HepG2 (cell line): ENCODE results near the gene AHSG. TPM values are rescaled to one million over a fixed set of nuclear protein-coding genes. Genes with fewer than 3 reads are reported as not detected.

Source experiments
- AKAP8 ChIP-seq: sonication (generic); formaldehyde crosslinking; IDR thresholded peaks from 2 replicates; pipeline ENCODE4 v1.5.1; 2020; ENCODE audit warnings: mild to moderate bottlenecking, missing genetic modification reagents
- CEBPB ChIP-seq: IDR thresholded peaks from 2 replicates; pipeline ENCODE4 v1.6.1; 2011; ENCODE audit warnings: low read depth, low read length, improper control_type of control experiment, borderline replicate concordance
- CREM ChIP-seq, 2 experiments: sonication (generic) in 1 of 2; formaldehyde crosslinking in 1 of 2; IDR thresholded peaks; 2 replicates each; pipeline versions ENCODE4 v1.4.0 to v1.6.1; 2016 to 2020; ENCODE audit warnings: antibody characterized with exemption in 1 of 2, mild to moderate bottlenecking in 1 of 2, missing genetic modification reagents in 1 of 2
- FIP1L1 ChIP-seq: fragments of 200-400 bp; formaldehyde crosslinking; IDR thresholded peaks from 2 replicates; pipeline ENCODE4 v1.6.1; 2018; ENCODE audit warnings: low read depth, mild to moderate bottlenecking, low read length, moderate library complexity, borderline replicate concordance; ENCODE audit not compliant: insufficient read depth
- FOXC1 ChIP-seq: sonication (generic); formaldehyde crosslinking; IDR thresholded peaks from 2 replicates; pipeline ENCODE4 v1.8.0; 2022; ENCODE audit warnings: mild to moderate bottlenecking, missing genetic modification reagents, borderline replicate concordance
- FOXK2 ChIP-seq: fragments of 450-650 bp; IDR thresholded peaks from 2 replicates; pipeline ENCODE4 v1.6.1; 2016
- KDM5B ChIP-seq: sonication (generic); formaldehyde crosslinking; IDR thresholded peaks from 2 replicates; pipeline ENCODE4 v1.4.0; 2020; ENCODE audit warnings: missing genetic modification reagents, mild to moderate bottlenecking, borderline replicate concordance
- NFIC ChIP-seq: IDR thresholded peaks from 2 replicates; pipeline ENCODE4 v1.6.1; 2012; ENCODE audit warnings: mild to moderate bottlenecking, low read length, inconsistent platforms
- RORA ChIP-seq: sonication (generic); formaldehyde crosslinking; IDR thresholded peaks from 2 replicates; pipeline ENCODE4 v1.5.0; 2020; ENCODE audit warnings: mild to moderate bottlenecking, missing genetic modification reagents, moderate library complexity
- SIX1 ChIP-seq: sonication (generic); formaldehyde crosslinking; IDR thresholded peaks from 2 replicates; pipeline ENCODE4 v1.4.0; 2020; ENCODE audit warnings: missing genetic modification reagents, borderline replicate concordance
- SOX5 ChIP-seq: IDR thresholded peaks from 2 replicates; pipeline ENCODE4 v1.6.1; 2016; ENCODE audit warnings: borderline replicate concordance
- SRY ChIP-seq: sonication (generic); formaldehyde crosslinking; IDR thresholded peaks from 2 replicates; pipeline ENCODE4 v1.8.0; 2022; ENCODE audit warnings: mild to moderate bottlenecking, missing genetic modification reagents
- THAP11 ChIP-seq: IDR thresholded peaks from 2 replicates; pipeline ENCODE4 v1.6.1; 2016; ENCODE audit warnings: missing biosample characterization, missing genetic modification reagents
- ZC3H4 ChIP-seq: sonication (generic); formaldehyde crosslinking; IDR thresholded peaks from 2 replicates; pipeline ENCODE4 v1.4.0; 2020; ENCODE audit warnings: missing genetic modification reagents, borderline replicate concordance
- ZFY ChIP-seq: sonication (generic); formaldehyde crosslinking; IDR thresholded peaks from 2 replicates; pipeline ENCODE4 v1.4.0; 2020; ENCODE audit warnings: missing genetic modification reagents
- ZGPAT ChIP-seq: IDR thresholded peaks from 2 replicates; pipeline ENCODE4 v1.6.1; 2016; ENCODE audit warnings: mild to moderate bottlenecking
- ZNF431 ChIP-seq: sonication (generic); formaldehyde crosslinking; IDR thresholded peaks from 2 replicates; pipeline ENCODE4 v1.9.0; 2022; ENCODE audit warnings: missing genetic modification reagents, low read depth, mild to moderate bottlenecking, borderline replicate concordance
- ZNF446 ChIP-seq: sonication (generic); formaldehyde crosslinking; IDR thresholded peaks from 2 replicates; pipeline ENCODE4 v1.5.0; 2020; ENCODE audit warnings: mild to moderate bottlenecking, missing genetic modification reagents
- ZNF547 ChIP-seq: sonication (generic); formaldehyde crosslinking; IDR thresholded peaks from 2 replicates; pipeline ENCODE4 v1.5.1; 2020; ENCODE audit warnings: mild to moderate bottlenecking, missing genetic modification reagents
- ZNF550 ChIP-seq: sonication (generic); formaldehyde crosslinking; IDR thresholded peaks from 2 replicates; pipeline ENCODE4 v1.4.0; 2020; ENCODE audit warnings: mild to moderate bottlenecking, missing genetic modification reagents, borderline replicate concordance
- polyA plus RNA-seq, 8 experiments: library from polyadenylated mRNA; depleted of rRNA in 3 of 8; stranded (reverse) in 7 of 8; unstranded in 1 of 8; fragments of >200 nt; fragmentation: Illumina TruSeq in 4 of 8; extraction: Trizol in 4 of 8; gene quantifications; 2 replicates each; pipeline versions ENCODE4 v1.2.1 to v1.2.3, GENCODE V29; 2011 to 2016; ENCODE audit warnings: low read depth in 4 of 8, missing spikeins in 1 of 8, mixed read lengths in 1 of 8; ENCODE audit not compliant: insufficient read depth in 1 of 8
- total RNA-seq, 5 experiments: library from RNA; depleted of rRNA; stranded (reverse); fragments of >200 nt; fragmentation: Illumina TruSeq; extraction: Trizol; gene quantifications; 2 replicates each; pipeline ENCODE4 v1.2.3, GENCODE V29; 2016; ENCODE audit warnings: low read depth in 1 of 5
- TF ChIP-seq, protein P1 (sequence below): sonication (generic); formaldehyde crosslinking; IDR thresholded peaks from 2 replicates; pipeline ENCODE4 v1.4.0; 2020; ENCODE audit warnings: missing genetic modification reagents
- TF ChIP-seq, protein P2 (sequence below): sonication (generic); formaldehyde crosslinking; IDR thresholded peaks from 2 replicates; pipeline ENCODE4 v1.5.0; 2020; ENCODE audit warnings: mild to moderate bottlenecking, missing genetic modification reagents, moderate library complexity
- TF ChIP-seq, protein P3 (sequence below): sonication (generic); formaldehyde crosslinking; conservative IDR thresholded peaks from 2 replicates; pipeline ENCODE4 v1.8.0; 2022; ENCODE audit warnings: mild to moderate bottlenecking, moderate library complexity, missing genetic modification reagents

AHSG gene
- total and polyA plus RNA-seq, 2 of the 13 experiments (the other 11 are each of a cell fraction or from before 2014, with no cell fraction given): 2,043 to 19,152 TPM

DNA sequence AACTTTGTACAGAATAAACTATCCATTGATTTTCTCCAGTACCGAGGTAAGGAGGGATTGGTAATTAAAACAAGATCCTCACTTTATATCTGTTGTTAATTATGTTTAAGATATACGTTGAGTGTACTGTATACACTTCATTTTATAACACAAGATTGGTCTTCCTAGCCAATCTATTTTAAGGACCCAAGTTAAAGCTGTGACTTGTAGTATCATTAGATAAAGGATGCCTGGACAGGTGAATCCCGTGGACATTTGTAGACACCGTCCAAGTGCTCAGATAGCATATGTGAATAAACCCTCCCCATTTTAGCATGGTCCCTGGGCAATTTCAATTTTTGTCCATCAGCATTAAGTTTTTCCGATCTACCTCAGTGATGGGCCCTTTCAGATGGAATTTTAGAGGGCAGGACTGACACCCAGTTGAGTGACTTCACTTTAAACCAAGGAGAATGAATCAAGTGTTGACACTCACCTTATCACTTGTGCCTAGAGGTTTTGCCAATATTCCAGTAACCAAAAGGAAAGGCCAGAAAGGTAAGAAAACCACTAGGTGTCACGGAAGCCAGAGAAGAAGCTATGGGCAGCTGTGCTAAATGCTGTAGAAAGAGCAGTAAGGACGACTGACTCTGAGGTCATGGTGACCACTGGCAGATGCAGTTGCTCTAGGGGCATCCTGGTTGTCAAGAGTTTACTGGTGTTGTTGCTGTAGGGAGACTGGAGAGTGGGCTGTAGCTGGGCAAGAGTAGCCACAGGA lies 9.2 kb downstream of the AHSG start (continued):
- TF ChIP-seq ZC3H4 (CRISPR knock-in tag) (peak; percentile 85; the same call in 1 of the 2 replicates), FIP1L1 (peak; percentile 51; the same call in 1 of the 2 replicates), ZFY (no peak), SOX5 (CRISPR knock-in tag) (0 out of 2 replicates have a peak, but pooled peaks have one; percentile 2), SRY (peak; percentile 31; the same call in 1 of the 2 replicates), NFIC (no peak), THAP11 (CRISPR knock-in tag) (0 out of 2 replicates have a peak, but pooled peaks have one; percentile 12), AKAP8 (CRISPR knock-in tag) (peak; percentile 92), CEBPB (no peak), KDM5B (peak; percentile 33; the same call in 1 of the 2 replicates), ZNF547 (CRISPR knock-in tag) (peak; percentile 19; the same call in 1 of the 2 replicates), FOXK2 (no peak), CREM (IDR thresholded peaks at IDR 0.05) (no peak), CREM (CRISPR knock-in tag; IDR thresholded peaks at IDR 0.05) (no peak), SIX1 (CRISPR knock-in tag) (peak; percentile 5; the same call in 1 of the 2 replicates), ZGPAT (peak; percentile 45; the same call in 1 of the 2 replicates), RORA (CRISPR knock-in tag) (0 out of 2 replicates have a peak, but pooled peaks have one; percentile 23), ZNF550 (CRISPR knock-in tag) (no peak), ZNF446 (CRISPR knock-in tag) (0 out of 2 replicates have a peak, but pooled peaks have one; percentile 57), FOXC1 (CRISPR knock-in tag) (no peak; the same call in 1 of the 2 replicates), ZNF431 (peak; percentile 75; the same call in 1 of the 2 replicates)
- TF ChIP-seq, protein P1, sequence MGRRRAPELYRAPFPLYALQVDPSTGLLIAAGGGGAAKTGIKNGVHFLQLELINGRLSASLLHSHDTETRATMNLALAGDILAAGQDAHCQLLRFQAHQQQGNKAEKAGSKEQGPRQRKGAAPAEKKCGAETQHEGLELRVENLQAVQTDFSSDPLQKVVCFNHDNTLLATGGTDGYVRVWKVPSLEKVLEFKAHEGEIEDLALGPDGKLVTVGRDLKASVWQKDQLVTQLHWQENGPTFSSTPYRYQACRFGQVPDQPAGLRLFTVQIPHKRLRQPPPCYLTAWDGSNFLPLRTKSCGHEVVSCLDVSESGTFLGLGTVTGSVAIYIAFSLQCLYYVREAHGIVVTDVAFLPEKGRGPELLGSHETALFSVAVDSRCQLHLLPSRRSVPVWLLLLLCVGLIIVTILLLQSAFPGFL (CRISPR knock-in tag): no peak
- TF ChIP-seq, protein P2, sequence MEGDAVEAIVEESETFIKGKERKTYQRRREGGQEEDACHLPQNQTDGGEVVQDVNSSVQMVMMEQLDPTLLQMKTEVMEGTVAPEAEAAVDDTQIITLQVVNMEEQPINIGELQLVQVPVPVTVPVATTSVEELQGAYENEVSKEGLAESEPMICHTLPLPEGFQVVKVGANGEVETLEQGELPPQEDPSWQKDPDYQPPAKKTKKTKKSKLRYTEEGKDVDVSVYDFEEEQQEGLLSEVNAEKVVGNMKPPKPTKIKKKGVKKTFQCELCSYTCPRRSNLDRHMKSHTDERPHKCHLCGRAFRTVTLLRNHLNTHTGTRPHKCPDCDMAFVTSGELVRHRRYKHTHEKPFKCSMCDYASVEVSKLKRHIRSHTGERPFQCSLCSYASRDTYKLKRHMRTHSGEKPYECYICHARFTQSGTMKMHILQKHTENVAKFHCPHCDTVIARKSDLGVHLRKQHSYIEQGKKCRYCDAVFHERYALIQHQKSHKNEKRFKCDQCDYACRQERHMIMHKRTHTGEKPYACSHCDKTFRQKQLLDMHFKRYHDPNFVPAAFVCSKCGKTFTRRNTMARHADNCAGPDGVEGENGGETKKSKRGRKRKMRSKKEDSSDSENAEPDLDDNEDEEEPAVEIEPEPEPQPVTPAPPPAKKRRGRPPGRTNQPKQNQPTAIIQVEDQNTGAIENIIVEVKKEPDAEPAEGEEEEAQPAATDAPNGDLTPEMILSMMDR (CRISPR knock-in tag): peak; percentile 35; the same call in 1 of the 2 replicates
- TF ChIP-seq, protein P3, sequence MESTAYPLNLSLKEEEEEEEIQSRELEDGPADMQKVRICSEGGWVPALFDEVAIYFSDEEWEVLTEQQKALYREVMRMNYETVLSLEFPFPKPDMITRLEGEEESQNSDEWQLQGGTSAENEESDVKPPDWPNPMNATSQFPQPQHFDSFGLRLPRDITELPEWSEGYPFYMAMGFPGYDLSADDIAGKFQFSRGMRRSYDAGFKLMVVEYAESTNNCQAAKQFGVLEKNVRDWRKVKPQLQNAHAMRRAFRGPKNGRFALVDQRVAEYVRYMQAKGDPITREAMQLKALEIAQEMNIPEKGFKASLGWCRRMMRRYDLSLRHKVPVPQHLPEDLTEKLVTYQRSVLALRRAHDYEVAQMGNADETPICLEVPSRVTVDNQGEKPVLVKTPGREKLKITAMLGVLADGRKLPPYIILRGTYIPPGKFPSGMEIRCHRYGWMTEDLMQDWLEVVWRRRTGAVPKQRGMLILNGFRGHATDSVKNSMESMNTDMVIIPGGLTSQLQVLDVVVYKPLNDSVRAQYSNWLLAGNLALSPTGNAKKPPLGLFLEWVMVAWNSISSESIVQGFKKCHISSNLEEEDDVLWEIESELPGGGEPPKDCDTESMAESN (CRISPR knock-in tag): peak; percentile 65; the same call in 1 of the 2 replicates
